ENCODE measurements around the gene PNKD.

Gene PNKD

DNA sequence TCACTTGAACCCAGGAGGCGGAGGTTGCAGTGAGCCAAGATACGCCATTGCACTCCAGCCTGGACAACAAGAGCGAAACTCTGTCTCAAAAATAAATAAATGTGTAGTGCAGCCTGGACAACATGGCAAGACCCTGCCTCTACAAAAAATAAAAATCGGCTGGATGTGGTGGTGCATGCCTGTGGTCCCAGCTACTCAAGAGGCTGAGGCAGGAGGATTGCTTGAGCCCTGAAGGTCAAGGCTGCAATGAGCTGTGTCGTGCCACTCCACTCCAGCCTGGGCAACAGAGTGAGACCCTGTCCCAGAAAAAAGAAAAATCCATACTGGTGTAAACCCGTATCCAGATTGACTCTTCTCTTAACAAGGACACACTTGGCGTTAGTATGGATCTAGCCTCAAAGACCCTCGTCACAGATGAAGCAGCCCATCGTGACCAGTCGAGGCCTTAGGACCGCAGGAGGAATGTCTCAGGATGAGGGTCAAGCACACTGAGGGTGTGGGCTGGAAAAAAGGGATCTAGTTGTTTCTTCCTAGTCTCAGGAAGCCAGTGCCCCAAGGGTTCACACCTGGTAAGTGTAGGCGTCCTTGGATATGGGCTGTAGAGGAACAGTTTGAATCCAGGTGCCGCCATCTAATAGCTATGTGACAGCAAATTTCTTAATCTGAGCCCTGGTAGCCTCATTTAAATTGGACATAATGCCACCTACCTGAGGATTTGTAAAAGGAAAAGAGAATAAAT is 13.5 kb upstream of the PNKD start:
- no peak for DNase-seq (ENCODE audit: low spot score)
- FAIRE-seq, result no peak

DNA sequence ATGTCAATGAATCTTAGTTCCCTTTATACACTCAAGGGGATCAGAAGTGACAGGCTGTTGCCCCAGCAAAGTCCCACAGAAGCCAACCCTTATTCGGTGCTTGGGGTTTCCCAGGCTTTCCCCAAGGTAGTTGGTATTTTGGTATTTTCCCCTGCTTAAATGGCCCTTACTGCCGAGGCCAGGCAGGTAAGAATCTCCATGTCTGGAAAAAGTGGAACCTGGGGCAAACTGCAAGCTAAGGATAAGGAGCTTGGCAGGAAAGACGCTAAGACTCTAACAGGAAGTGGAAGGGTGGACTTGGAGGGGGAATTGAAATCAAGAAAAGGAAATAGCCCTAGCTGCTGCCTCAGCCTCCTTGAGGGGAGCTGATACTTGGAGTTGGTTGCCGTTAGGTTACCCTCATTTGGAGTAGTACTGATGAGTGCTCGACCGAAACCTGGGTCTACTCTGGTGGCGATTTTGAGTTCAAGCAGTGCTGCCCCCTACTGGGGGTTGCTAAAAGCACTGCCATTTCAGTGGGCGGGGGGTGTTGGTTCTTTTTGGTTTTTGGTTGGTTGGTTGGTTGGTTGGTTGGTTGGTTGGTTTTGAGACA is 12.8 kb upstream of the PNKD start:
- FAIRE-seq (no peak), DNase-seq (ENCODE audit: low spot score) (no peak)

DNA sequence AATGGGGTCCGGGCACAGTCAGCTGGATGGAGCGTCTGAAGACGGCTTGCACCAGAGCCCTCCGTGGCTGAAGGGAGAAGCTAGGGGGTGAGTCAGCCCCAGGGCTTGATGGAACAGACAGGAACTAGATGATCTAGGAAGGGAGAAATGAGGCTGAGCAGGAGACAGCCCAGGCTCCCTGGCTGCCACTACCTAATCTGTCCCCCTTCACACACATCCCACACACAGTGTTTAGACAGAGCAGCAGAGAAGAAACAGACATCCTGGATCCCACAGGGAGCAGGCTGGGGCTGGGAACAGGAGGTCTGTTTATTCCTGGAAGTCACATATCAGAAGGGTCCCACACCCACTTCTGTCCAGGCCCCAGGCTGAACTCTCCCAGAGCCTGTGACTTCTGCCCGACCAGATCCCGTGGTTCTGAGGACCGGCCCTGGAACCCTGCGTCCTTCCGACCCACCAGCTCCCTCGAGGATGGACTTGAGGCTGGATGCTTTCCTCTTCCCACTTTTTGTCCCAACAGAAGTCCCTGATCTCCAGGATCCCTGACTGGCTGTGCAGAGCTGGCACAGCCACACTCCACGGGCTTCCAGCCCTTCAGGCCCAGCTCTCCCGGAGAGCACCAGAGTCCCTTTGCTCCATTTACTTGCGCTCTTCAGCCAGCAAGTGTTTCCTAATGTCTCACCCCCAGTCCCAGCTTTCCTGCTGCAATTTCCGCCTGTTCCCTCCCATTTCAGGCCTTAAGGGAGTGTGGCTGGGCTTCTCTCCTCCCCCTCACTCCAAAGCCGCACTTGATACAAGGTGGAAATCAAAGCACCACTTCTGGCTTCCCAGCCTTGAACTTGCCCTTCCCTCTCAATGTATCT is 11.0 kb upstream of the PNKD start:
- no peak for FAIRE-seq
- DNase-seq (ENCODE audit: low spot score), result no peak

DNA sequence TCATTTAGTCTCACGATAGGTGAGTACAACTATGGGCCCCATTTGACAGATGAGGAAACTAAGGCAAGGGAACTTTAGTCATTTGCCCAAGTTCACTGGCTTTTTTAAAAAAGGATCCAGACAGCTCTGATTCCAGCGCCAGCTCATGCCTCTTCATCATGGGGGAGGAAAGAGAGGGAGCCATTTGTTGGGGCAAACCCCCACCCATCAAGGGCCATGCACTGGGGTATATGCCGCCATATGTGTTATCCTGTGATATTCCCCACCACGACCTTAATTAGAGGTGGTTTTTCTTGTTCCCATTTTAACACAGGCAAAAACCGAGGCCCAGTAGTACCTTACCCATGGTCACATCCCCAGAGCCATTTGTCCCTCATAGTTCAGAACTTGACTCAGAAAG is 10.2 kb upstream of the PNKD start:
- no peak for DNase-seq (ENCODE audit: low spot score)
- FAIRE-seq, result no peak

DNA sequence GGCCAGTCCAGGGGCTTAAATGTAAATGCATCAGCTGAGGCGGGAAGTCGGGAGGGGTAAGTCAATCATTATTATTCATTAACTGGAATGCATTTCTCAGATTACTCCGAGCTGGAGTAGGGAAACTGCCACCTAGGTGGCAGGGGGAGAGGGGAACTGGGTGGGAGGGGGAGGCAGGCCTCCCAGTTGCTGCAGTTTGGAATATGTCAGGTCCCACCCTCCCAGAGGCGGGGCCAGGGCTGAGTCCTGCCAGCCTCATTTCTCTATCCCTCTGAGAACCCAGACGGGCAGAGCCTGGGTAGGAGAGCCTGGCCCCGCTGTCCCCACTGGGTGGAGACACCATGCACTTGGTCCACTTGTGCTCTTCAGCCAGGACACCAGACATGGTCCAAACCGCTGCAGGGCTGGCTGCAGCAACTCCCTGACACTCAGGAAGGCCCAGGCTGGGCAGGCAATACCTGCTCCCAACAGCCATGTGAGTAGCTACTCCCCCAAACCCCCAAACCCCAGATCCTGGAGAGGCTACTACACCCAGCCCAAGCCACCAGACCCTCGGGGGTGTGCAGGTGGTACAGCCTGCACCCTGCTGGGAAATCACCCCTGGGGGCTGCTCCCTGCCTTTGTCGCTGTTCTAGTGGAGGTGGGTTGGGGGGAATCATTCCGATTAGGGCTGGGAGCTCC is 9.4 kb upstream of the PNKD start, which contains the start of gene GPBAR1:
GPBAR1 (plus strand) TSS at position 274 of the 681 bp plus-strand sequence. CDS start 1,710 bp downstream, outside the sequence.
- DNase-seq (ENCODE audit: low spot score) (no peak), FAIRE-seq (no peak)

DNA sequence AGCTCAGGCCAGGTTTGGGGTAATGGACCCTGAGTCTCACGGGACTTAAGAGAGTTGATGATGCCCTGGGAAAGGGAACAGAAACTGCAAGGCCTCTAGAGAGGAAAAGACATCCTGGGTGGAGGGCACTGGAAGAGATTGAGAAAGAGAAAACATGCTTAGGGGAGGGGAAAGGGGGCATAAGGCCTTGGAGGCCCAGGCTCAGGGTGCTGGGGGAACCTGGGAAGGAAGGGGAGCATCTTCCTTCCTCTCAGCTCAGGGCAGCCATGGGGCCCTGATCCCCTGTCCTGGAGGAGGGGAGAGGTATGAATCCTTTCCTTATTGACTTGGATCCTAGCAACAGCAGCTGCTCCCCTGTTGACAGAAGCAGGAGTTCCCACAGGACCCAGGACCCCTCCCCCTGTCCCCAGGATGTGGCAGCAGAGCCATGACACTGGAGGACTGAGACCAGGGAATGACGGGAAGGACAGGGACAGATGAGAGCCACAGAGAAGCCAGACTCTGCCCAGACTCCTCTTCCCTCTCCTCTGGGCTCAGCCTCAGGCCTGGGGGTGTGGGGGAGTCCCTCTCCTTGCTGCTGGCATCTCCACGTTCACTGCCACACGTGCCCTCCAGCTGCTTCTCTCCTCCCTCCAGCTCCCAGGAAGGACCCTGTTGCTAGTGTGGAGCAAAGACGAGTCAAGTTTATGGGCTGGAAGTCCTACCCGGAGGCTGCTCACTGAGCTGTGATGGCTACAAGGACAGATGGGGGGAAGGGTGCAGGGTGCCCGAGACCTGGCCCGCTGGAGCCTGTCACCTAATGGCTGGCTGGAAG is 8.7 kb upstream of the PNKD start:
- DNase-seq (ENCODE audit: low spot score) (no peak), FAIRE-seq (no peak)

DNA sequence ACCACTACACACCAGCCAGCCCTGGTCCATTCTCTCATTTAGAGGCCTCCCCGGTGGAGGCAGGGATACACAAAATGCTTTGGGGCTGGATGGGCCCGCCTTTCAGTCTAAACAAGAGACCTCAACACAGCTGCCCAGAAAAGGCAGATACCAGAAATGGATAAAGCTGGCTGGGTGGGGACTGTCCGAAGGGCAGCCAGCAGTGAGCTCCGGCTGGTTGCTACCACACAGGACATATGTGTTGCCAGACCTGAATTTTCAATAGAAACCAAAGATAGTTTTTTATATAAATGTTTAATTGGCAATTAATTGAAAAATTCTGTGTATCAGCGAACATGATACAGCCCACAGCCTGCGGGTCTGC is 8.1 kb upstream of the PNKD start:
- DNase-seq (ENCODE audit: low spot score) (no peak), FAIRE-seq (no peak)

DNA sequence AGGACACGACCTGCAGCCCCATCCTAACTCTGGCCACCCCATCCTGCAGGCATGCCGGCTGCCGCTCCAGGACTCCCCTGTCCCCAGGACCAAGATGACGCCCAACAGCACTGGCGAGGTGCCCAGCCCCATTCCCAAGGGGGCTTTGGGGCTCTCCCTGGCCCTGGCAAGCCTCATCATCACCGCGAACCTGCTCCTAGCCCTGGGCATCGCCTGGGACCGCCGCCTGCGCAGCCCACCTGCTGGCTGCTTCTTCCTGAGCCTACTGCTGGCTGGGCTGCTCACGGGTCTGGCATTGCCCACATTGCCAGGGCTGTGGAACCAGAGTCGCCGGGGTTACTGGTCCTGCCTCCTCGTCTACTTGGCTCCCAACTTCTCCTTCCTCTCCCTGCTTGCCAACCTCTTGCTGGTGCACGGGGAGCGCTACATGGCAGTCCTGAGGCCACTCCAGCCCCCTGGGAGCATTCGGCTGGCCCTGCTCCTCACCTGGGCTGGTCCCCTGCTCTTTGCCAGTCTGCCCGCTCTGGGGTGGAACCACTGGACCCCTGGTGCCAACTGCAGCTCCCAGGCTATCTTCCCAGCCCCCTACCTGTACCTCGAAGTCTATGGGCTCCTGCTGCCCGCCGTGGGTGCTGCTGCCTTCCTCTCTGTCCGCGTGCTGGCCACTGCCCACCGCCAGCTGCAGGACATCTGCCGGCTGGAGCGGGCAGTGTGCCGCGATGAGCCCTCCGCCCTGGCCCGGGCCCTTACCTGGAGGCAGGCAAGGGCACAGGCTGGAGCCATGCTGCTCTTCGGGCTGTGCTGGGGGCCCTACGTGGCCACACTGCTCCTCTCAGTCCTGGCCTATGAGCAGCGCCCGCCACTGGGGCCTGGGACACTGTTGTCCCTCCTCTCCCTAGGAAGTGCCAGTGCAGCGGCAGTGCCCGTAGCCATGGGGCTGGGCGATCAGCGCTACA is 7.4 kb upstream of the PNKD start:
- DNase-seq (ENCODE audit: low spot score) (no peak), FAIRE-seq (no peak)

DNA sequence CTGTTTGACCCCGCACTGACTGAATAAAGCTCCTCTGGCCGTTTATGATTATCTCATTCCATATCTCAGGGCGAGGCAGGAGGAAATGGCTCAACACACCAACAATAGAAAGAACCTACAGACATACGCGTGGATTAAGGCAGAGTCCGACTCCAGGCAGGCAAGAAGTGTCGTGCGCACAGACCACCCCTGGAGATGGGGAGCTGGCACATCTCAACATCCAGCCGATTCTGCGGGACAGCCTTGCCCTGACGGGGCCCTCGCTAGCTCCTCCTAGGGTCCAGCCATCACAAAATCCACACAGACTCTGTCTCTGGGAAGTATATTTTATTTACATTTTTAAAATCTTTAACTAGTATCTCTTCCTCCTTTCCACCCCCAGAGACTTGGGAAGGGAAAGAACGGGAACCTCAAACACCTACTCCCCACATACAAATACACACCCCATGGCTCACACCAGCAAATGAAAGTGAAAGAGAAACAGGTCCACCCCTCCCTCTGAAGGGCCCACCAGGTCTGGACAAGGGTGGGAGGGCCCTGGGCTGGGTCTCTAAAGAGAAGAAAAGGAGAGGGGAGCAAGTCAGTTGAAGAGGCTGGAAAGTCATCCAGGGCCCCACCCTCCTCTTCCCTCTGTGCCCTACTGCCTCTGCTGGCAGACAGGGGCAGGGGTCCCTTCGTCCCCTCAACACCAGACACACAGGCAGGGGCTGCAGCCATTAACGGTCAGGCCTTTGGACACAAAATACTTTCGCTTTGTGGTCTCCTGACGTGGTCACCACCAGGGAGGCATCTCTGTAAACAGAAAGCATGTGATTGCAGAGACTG is 6.3 kb upstream of the PNKD start:
- no peak for DNase-seq (ENCODE audit: low spot score)
- no peak for FAIRE-seq

DNA sequence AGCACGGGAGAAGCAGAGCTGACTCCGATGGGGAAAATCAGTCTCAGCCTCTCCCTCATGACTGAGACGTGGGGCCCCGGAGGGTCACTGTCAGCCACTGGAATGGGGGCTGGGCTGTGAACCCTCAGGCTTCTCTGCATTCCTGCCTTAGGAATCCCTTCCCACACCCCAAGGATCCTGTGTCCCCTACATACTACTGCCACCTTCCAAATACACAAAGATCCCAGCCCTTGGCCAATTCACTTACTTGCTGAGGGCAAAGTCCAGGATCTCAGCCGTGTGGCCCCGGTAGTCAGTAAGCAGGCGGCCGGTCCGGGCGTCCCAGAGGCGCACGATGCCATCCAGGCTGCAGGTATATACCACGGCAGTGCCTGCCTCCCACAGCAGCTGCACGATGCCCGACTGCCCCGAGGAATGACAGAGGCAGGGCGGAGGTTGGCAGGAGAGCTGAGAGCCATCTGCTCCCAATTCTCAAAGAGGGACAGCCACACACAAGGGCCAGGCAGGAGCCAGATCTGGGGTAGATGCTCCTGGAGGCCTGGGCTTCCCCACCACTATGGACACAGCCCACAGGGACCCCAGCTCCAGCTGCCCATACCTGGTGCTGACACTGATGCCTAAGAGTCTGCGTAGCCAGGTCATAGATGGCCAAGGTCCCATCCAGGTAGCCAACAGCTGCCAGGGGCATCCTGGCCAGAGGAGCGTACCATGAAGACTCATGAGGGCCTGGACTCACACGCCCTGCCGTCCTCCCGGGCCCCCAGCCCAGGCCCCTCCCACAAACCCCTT is 5.4 kb upstream of the PNKD start:
- FAIRE-seq (no peak), DNase-seq (ENCODE audit: low spot score) (no peak)

DNA sequence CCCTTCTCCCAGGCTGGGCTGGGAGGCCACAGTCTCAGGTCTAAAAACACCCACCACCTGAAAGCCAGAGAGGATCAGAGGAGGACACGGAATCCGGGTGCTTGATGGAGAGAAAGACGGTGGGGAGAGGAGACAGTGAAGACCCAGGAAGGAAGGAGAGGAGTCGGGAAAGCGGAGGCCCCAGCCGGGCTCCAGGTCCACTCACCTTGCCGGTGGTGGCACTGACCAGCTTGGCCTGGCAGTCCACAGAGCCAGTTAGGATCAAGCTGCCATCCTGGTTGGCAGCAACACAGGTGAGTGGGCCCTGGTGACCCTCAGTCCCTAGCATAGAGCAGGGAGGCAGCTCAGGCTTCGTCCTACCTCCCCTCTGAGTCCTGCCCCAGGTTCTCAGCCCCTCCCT is 4.7 kb upstream of the PNKD start:
- FAIRE-seq, result no peak
- no peak for DNase-seq (ENCODE audit: low spot score)

DNA sequence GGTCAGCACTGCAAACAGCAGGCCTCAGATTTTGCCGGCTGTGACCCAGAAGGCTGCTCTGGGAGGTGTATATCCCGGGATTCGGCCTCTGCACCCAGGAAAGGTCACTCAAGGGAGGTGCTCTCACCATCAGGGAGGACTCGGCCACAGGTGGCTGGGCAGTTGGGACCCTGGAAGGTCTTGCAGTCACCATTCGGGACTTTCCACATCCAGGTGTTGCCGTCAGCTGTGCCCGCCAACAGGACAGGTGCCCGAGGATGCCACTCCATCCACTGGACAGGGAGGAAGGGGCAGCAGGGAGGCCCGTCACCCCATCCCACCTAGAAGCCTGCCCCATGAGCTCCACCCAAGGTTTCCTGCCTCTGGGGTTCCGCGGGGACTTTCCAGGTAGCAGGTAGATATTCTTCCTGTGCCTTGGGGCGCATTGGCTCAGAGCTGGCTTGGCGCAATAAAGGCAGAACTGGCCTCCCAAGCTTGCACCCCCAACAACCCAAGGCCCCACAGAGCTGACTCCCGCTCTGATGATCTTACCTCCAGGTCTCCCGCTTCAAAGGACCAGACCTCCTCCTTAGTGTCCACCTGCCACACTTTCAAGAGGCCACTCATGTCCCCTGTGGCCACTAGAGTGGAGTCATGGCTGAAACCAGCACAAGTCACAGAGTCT is 3.9 kb upstream of the PNKD start:
- FAIRE-seq, result no peak
- no peak for DNase-seq (ENCODE audit: low spot score)

DNA sequence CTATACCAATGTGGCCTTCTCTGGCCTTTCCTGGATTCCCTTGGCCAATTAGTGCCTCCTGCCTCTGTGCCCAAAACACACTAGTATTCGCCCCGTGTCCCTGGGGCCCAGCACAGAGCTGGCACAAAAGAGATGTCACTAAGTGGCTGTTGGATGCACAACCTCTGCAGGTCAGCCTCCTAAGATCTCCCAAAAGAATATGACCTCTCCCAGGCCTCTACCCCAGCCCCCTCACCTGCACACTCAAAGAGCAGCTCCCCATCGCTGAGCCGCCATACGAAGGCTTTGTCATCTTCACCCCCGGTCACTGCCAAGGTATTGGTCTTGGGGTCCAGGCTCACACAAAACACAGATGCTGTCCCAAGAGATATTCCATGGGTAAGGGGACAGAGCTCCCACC is 3.1 kb upstream of the PNKD start:
- FAIRE-seq, result no peak
- no peak for DNase-seq (ENCODE audit: low spot score)

DNA sequence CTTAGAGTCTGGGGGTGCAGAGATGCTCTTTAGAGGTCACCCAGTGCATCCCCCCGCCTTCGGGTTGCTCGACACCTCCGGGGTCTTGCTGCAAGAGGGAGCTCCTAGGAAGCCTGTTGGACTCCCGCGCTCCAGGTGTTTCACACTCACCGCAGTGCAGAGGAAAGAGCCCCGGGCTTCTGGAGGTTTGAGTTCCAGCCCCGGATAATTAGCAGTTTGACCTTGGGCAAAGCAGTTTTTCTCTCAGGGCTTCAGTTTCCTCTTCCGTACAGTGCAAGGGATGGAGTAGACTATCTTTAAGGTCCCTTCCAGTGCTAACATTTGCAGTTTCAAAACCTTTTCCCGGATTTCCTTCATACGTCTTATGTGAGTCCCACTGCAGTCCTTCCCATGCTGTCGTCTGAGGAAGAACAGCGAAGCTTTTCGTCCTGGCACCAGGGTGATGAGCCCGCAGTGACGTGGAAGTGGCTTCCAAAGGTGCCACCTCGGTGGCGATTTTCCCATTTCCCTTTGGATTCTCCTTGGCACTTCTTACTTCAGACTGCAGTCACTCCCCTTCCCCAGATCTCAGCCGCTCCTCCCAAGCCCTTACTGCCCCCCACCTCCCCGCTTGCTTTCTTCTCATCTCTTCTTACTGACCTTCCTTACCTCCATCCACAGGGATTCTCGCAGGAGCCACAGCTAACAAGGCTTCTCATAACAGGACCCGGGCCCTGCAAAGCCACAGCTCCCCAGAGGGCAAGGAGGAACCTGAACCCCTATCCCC is 585 bp downstream of the PNKD start:
- FAIRE-seq (no peak), DNase-seq (ENCODE audit: low spot score) (no peak)

DNA sequence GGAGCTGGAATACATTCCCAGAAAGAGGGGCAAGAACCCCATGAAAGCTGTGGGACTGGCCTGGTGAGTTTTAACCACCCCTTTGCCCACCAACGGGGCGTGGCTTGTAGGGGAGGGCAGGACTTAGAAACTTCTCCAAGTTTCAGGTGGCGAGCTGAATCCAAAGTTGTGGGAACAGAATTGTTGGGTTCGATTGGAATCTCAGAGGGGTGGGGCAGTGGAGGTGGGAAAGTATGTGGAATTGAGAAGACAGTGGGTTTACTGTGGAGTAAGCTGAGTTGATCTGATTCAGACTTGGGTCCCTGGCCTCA is 1.1 kb downstream of the PNKD start:
- DNase-seq (ENCODE audit: low spot score) (no peak), FAIRE-seq (no peak)

DNA sequence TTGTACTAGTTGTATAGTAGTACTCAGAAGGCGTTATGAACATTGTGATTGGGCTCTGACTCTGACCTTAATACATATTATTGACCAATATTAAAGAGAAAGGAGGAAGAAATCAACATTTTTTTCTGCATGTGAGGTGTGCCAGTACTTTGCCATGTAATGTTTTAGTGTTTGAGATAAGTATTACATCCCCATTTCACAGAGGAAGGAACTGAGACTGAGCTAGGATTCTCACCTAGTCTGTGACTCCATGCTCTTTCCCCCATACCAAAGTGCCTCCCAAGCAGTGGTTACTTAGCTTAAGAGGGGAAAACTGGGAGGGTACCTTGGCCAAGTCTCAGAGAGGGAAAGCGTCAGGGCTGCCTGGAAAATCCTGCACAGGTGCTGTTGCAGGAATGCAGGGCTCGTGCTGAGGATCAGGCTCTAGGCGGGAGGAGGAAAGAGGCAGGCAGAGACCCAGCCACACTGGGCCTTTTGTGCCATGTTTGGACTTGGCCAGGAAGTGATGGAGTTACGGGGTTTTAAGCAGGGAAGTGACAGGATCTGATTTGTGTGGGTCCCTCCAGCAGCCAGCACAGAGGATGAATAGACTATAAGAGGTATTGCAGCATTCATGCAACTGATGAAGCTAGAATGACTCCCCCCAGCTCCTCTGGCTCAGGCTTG is 1.7 kb downstream of the PNKD start:
- no peak for FAIRE-seq
- no peak for DNase-seq (ENCODE audit: low spot score)
